SK-N-MC (cell line): ENCODE results near the gene GPX4.

Experiments
- EZH2 ChIP-seq: fragments of 200-600 bp; sonication (generic); IDR thresholded peaks from one replicate; pipeline ENCODE4 v1.6.1; 2017; ENCODE audit warnings: antibody characterized with exemption
- FOXP2 ChIP-seq: optimal IDR thresholded peaks from 2 replicates; pipeline ENCODE3; 2011; ENCODE audit warnings: mild to moderate bottlenecking, moderate library complexity; ENCODE audit not compliant: insufficient read depth; ENCODE audit errors: extremely low read length, control extremely low read depth

DNA sequence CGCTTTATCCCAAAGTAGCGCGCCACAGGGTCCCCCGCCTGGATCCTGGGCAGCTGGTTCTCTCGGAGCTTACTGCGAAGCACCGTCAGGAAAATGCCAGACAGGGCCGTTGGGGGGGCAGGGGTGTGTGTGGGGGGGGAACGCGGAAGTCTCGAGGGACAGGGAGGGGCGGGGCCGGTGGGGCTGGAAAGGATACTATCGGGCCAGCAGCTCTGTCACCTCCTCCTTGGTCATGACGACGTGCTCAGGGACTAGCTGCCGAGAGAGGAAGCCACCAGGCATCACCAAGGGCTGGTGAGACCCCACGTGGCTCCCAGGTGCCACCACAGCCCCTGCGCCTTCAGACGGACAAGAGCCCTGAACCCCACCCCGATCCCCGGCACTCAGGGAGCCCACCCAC is 13.9 kb upstream of the GPX4 start:
- TF ChIP-seq EZH2 (no peak), FOXP2 (no peak)
